Stimulated activated CD4-positive, alpha-beta T cell treated with anti-CD3 and anti-CD28 coated beads, TNF-alpha, amount 100 ng/mL, for 24 hours (primary cell): ENCODE measurements around the gene PKD1L1.
"Not testable (repeated sequence)": the region's sequence is repeated elsewhere in the genome, so short reads cannot be mapped to it uniquely, and the experiment has no call there.

ENCODE experiments used
- DNase-seq, 3 experiments: peaks; one replicate each; pipeline ENCODE4 v3.0.0-alpha.2; 2020; ENCODE audit warnings: low read depth in 3 of 3

Gene PKD1L1

GRCh38 chr7:47937711-47938573 lies 10.3 kb downstream of the PKD1L1 start:
- DNase-seq = no peak

GRCh38 chr7:47937065-47937687 lies 11.1 kb downstream of the PKD1L1 start:
- peak in 1 of 3 experiments; percentile 1 for DNase-seq

- no peak for DNase-seq
Observed at GRCh38 chr7:47936323-47936722, 11.9 kb downstream of the PKD1L1 start.

GRCh38 chr7:47935336-47935735 lies 12.9 kb downstream of the PKD1L1 start:
- DNase-seq = no peak

GRCh38 chr7:47934831-47935230 lies 13.4 kb downstream of the PKD1L1 start:
- DNase-seq = no peak

- no peak for DNase-seq
Observed at GRCh38 chr7:47933215-47933614, 15.1 kb downstream of the PKD1L1 start.

- DNase-seq = no peak
Observed at GRCh38 chr7:47932466-47933037, 15.7 kb downstream of the PKD1L1 start.

GRCh38 chr7:47932016-47932415 lies 16.2 kb downstream of the PKD1L1 start:
- no peak for DNase-seq

GRCh38 chr7:47931005-47932004 lies 17.0 kb downstream of the PKD1L1 start:
- DNase-seq = no peak

GRCh38 chr7:47924266-47924665 lies 24.0 kb downstream of the PKD1L1 start:
- no peak for DNase-seq

- not testable (repeated sequence) for DNase-seq
Observed at GRCh38 chr7:47923081-47923875, 25.0 kb downstream of the PKD1L1 start.

- not testable (repeated sequence) for DNase-seq
Observed at GRCh38 chr7:47916514-47916913, 31.8 kb downstream of the PKD1L1 start.

- no peak for DNase-seq
Observed at GRCh38 chr7:47915616-47915976, 32.7 kb downstream of the PKD1L1 start.

- no peak for DNase-seq
Observed at GRCh38 chr7:47914717-47915615, 33.3 kb downstream of the PKD1L1 start.

- no peak for DNase-seq
Observed at GRCh38 chr7:47912332-47912731, 35.9 kb downstream of the PKD1L1 start.

GRCh38 chr7:47908720-47909119 lies 39.5 kb downstream of the PKD1L1 start:
- DNase-seq = no peak

GRCh38 chr7:47907981-47908616 lies 40.2 kb downstream of the PKD1L1 start:
- DNase-seq = no peak

GRCh38 chr7:47906883-47907282 lies 41.4 kb downstream of the PKD1L1 start:
- DNase-seq = no peak
